ENCODE measurements around the gene CPNE6. TPM values are rescaled to one million over a fixed set of nuclear protein-coding genes. Genes with fewer than 3 reads are reported as not detected.

The CPNE6 gene
- total and polyA plus RNA-seq, 2 of the 13 experiments (the other 11 are each of a cell fraction or from before 2014, with no cell fraction given), result not detected

GRCh38 chr14:24051789-24052655 is 19.3 kb upstream of the CPNE6 start, which contains the start of gene CARMIL3 (continued):
- TF ChIP-seq MXI1 (IDR thresholded peaks at IDR 0.05; ENCODE audit: borderline replicate concordance, low read depth, low read length) (peak; percentile 47; the same call in 1 of the 3 replicates), ZNF512B (CRISPR knock-in tag; IDR thresholded peaks at IDR 0.05; ENCODE audit: borderline replicate concordance) (no peak), BORCS8-MEF2B (CRISPR knock-in tag; IDR thresholded peaks at IDR 0.05) (peak; percentile 92), ZNF512 (CRISPR knock-in tag; IDR thresholded peaks at IDR 0.05) (peak; percentile 39; the same call in 1 of the 2 replicates), SATB2 (CRISPR knock-in tag; IDR thresholded peaks at IDR 0.05) (no peak; the same call in 1 of the 2 replicates), ZBTB44 (CRISPR knock-in tag; IDR thresholded peaks at IDR 0.05) (0 out of 2 replicates have a peak, but pooled peaks have one; percentile 89), ZNF264 (CRISPR knock-in tag; IDR thresholded peaks at IDR 0.05) (no peak; the same call in 1 of the 2 replicates), MAF1 (CRISPR knock-in tag; IDR thresholded peaks at IDR 0.05; ENCODE audit: borderline replicate concordance) (peak; percentile 86), ELF1 (CRISPR knock-in tag; IDR thresholded peaks at IDR 0.05) (peak; percentile 60; the same call in 1 of the 2 replicates), GATAD2A (CRISPR knock-in tag; IDR thresholded peaks at IDR 0.05) (peak; percentile 57; the same call in 1 of the 2 replicates), CERS6 (CRISPR knock-in tag; IDR thresholded peaks at IDR 0.05) (peak; percentile 52; the same call in 1 of the 2 replicates)
- TF ChIP-seq, protein P1, sequence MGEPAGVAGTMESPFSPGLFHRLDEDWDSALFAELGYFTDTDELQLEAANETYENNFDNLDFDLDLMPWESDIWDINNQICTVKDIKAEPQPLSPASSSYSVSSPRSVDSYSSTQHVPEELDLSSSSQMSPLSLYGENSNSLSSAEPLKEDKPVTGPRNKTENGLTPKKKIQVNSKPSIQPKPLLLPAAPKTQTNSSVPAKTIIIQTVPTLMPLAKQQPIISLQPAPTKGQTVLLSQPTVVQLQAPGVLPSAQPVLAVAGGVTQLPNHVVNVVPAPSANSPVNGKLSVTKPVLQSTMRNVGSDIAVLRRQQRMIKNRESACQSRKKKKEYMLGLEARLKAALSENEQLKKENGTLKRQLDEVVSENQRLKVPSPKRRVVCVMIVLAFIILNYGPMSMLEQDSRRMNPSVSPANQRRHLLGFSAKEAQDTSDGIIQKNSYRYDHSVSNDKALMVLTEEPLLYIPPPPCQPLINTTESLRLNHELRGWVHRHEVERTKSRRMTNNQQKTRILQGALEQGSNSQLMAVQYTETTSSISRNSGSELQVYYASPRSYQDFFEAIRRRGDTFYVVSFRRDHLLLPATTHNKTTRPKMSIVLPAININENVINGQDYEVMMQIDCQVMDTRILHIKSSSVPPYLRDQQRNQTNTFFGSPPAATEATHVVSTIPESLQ (CRISPR knock-in tag; conservative IDR thresholded peaks at IDR 0.05), result no peak
- TF ChIP-seq, protein P2, sequence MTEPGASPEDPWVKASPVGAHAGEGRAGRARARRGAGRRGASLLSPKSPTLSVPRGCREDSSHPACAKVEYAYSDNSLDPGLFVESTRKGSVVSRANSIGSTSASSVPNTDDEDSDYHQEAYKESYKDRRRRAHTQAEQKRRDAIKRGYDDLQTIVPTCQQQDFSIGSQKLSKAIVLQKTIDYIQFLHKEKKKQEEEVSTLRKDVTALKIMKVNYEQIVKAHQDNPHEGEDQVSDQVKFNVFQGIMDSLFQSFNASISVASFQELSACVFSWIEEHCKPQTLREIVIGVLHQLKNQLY (CRISPR knock-in tag; IDR thresholded peaks at IDR 0.05), result 0 out of 2 replicates have a peak, but pooled peaks have one; percentile 12
- TF ChIP-seq, protein P3, sequence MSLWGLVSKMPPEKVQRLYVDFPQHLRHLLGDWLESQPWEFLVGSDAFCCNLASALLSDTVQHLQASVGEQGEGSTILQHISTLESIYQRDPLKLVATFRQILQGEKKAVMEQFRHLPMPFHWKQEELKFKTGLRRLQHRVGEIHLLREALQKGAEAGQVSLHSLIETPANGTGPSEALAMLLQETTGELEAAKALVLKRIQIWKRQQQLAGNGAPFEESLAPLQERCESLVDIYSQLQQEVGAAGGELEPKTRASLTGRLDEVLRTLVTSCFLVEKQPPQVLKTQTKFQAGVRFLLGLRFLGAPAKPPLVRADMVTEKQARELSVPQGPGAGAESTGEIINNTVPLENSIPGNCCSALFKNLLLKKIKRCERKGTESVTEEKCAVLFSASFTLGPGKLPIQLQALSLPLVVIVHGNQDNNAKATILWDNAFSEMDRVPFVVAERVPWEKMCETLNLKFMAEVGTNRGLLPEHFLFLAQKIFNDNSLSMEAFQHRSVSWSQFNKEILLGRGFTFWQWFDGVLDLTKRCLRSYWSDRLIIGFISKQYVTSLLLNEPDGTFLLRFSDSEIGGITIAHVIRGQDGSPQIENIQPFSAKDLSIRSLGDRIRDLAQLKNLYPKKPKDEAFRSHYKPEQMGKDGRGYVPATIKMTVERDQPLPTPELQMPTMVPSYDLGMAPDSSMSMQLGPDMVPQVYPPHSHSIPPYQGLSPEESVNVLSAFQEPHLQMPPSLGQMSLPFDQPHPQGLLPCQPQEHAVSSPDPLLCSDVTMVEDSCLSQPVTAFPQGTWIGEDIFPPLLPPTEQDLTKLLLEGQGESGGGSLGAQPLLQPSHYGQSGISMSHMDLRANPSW (CRISPR knock-in tag; IDR thresholded peaks at IDR 0.05; ENCODE audit: borderline replicate concordance), result no peak

All from HepG2 (cell line).